Hematopoietic multipotent progenitor cell treated with erythropoietin and hydrocortisone succinate and interleukin-3 and kit ligand, for 17 days (in vitro differentiated cells): ENCODE results near the gene HRC.
"Not testable (repeated sequence)": the region's sequence is repeated elsewhere in the genome, so short reads cannot be mapped to it uniquely, and the experiment has no call there.

Source experiments
- DNase-seq: peaks from one replicate; pipeline ENCODE4 v3.0.0-alpha.2; 2015; ENCODE audit warnings: low spot score

The HRC gene, protein sequence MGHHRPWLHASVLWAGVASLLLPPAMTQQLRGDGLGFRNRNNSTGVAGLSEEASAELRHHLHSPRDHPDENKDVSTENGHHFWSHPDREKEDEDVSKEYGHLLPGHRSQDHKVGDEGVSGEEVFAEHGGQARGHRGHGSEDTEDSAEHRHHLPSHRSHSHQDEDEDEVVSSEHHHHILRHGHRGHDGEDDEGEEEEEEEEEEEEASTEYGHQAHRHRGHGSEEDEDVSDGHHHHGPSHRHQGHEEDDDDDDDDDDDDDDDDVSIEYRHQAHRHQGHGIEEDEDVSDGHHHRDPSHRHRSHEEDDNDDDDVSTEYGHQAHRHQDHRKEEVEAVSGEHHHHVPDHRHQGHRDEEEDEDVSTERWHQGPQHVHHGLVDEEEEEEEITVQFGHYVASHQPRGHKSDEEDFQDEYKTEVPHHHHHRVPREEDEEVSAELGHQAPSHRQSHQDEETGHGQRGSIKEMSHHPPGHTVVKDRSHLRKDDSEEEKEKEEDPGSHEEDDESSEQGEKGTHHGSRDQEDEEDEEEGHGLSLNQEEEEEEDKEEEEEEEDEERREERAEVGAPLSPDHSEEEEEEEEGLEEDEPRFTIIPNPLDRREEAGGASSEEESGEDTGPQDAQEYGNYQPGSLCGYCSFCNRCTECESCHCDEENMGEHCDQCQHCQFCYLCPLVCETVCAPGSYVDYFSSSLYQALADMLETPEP

DNA sequence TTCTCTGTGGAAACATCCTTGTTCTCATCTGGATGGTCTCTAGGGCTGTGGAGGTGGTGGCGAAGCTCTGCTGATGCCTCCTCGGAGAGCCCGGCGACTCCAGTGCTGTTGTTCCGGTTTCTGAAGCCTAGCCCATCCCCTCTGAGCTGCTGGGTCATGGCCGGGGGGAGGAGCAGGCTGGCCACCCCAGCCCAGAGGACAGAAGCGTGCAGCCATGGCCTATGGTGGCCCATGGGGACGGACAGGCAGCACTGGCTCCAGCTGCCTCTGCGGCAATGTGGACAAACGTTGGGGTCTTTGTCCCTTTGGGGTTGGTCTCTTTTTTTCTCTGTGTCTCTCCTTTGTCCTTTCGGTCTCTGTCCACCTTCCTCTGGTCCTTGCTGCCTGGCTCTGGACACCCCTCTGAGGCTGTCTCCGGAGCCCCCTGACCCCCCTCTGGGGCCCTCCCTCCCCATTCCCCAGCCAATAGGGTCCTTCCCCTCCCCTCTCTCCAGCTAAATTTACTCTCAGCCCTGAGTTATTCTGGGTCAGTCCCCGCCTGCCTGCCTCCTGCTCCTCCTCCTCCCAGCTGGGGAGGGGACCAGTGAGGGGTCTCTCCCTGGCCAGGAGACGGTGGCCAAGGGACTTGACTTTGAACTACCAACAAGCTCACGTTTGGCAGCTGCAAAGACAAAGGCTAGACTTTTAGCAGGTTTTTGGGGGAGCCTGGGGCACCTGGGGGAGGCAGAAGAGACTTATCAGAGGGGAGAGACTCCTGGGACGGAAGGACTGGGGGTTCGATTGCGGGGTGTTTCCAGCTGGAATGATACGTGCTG lies at the start of gene HRC:
Gene HRC, minus strand, starts transcription at position 392 of the 815 bp plus-strand sequence. Its CDS starts 159 bp downstream, at position 233.
- no peak for DNase-seq

DNA sequence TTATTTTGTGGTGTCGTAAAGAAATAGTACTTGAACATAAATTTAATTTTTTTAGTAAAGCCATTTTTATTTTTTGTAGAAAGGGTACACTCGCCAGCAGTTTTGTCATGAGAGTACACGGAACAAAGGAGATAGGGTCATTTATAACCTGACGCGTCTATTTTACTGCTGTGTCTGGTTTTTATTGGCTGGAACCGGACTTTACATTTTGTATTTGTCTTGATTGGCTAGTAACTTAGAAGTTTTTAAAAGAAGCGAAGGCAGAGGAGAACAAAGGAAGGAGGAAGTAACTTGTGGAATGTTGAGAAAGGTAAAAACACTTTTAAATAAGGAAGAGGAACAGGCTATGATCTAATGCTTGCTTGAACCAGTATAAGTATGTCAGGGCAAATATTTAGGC lies 45.8 kb upstream of the HRC start:
- DNase-seq = no peak

DNA sequence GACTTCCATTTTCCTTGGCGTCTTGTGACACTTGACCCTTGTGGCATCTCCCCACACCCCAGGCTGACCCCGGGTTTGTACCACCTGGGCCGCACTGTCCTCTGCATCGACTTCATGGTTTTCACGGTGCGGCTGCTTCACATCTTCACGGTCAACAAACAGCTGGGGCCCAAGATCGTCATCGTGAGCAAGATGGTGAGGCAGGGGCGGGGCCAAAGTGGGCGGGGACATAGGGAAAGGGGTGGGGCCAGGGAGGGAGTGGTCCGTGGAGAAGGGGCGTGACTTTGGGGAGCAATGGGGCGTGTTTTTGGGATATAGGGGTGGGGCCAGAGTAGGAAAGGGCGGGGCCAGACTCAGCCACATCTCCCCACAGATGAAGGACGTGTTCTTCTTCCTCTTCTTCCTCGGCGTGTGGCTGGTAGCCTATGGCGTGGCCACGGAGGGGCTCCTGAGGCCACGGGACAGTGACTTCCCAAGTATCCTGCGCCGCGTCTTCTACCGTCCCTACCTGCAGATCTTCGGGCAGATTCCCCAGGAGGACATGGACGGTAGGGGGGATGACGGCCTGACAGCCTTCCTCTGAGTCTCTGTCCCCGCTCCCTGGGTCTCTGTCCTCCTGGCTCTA lies 45.2 kb upstream of the HRC start:
- DNase-seq = no peak

DNA sequence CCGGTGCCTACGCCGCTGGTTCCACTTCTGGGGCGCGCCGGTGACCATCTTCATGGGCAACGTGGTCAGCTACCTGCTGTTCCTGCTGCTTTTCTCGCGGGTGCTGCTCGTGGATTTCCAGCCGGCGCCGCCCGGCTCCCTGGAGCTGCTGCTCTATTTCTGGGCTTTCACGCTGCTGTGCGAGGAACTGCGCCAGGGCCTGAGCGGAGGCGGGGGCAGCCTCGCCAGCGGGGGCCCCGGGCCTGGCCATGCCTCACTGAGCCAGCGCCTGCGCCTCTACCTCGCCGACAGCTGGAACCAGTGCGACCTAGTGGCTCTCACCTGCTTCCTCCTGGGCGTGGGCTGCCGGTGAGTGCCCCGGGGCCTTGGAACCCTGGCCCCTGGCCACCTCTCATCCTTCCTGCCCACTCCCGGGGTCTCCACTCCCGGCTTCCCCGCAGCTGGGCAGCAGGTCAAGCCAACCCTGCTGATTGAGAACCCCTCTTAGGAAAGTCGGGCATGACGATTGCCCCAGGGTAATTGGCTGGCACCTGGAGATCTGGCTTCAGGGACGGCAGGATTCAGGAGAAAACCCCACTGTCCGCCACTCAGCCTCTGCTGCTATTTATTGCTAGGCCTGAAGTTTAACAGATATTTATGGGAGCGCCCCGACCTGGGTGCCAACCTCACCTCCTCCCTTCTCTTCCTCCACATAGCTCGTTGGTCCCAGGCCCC lies 41.5 kb upstream of the HRC start:
- no peak for DNase-seq

DNA sequence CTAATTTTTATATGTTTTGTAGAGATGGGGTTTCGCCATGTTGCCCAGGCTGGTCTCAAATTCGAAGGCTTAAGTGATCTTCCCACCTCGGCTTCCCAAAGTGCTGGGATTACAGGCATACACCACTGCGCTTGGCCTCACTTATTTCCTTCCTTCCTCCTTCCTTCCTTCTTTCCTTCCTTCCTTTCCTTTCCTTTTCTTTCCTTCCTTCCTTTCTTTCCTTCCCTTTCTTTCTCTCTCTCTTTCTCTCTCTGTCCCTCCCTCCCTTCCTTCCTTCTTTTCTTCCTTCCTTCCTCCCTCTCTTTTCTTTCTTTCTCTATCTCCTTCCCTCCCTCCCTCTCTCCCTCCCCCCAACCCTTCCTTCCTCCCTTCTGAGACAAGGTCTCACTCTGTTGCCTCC lies 39.2 kb upstream of the HRC start:
- DNase-seq = no peak

DNA sequence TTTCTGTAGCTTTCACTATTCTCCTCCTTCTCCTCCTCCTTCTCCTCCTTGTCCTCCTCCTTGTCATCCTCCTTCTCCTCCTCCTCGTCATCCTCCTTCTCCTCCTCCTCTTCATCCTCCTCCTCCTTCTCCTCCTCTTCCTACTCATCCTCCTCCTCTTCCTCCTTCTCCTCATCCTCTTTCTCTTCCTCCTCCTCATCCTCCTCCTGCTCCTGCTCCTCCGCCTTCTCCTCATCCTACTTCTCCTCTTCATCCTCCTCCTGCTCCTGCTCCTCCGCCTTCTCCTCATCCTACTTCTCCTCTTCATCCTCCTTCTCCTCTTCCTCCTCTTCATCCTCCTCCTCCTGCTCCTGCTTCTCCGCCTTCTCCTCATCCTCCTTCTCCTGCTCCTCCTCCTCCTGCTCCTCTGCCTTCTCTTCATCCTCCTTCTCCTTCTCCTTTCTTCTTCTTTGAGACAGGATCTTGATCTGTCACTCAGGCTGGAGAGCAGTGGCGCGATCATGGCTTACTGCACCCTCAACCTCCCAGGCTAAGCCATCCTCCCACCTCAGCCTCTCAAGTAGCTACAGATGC lies 38.7 kb upstream of the HRC start:
- no peak for DNase-seq

DNA sequence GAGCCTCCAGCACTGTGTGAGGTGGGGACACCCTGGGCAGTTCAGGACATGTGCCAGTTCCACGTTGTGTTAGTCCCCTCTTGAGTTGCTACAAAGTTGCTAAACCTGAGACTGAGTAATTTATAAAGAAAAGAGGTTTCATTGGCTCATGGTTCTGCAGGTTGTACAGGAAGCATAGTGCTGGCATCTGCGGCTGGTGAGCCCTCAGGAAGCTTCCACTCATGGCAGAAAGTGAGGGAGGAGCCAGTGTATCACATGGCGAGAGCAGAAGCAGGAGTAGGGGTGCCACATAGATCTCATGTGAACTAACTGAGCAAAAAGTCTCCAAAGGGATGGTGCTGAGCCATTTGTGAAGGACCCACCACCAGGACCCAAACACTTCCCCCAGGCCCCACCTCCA lies 35.6 kb upstream of the HRC start:
- DNase-seq = no peak

DNA sequence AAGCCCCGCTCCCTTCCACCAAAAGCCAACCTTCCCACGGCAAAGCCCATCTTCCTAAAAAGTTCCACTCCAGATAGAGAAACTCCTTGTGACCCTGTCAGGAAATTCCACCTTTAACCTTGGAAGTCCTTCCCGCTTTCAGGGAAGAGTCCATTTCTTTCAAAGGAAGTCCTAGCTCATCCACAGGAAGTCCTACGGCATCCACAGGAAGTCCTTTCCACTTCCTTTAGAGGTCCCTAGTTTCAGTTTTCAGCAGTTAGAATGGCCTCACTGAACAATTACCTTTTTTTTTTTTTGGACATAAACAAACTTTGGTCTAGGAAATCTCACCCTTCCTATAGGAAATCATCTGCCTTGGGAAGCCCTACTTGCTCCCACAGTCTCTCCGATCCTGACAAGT lies 34.1 kb upstream of the HRC start:
- no peak for DNase-seq

DNA sequence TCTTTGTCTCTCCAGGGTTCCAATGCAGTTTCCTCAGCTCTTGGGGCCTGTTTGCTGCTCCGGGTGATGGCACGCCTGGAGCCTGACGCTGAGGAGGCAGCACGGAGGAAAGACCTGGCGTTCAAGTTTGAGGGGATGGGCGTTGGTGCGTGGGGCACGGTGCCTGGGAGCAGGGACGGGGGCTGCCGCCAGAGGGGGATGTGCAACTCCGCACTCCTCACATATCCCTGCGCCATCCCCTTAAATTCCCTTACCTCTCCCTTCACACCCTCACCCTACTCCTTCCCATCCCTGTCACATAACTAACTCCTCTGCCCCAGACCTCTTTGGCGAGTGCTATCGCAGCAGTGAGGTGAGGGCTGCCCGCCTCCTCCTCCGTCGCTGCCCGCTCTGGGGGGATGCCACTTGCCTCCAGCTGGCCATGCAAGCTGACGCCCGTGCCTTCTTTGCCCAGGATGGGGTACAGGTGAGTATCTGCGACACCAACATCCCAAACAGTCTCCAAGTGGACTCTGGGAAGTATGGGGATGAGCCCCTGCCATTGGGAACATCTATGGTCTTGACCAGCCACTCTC lies 33.5 kb upstream of the HRC start:
- no peak for DNase-seq

DNA sequence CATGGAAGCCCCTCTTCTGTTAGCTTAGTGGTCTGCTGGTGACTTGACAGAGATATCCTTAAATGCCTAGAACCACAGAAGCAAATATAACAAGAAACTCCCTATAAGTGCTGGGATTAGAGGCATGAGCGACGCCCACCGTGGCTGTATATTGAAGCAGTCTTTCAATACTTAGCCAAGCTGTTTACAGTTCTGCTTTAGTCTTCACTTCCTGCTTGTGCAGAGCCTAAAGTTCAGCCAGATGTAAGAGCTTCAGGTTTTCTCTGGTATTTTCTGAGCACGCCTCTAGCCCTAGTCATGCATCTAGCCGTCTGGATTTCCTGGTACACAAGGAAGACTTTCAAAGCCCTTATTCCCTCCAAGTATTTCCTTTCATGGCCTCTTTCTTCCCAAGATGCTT lies 30.9 kb upstream of the HRC start:
- DNase-seq = no peak

DNA sequence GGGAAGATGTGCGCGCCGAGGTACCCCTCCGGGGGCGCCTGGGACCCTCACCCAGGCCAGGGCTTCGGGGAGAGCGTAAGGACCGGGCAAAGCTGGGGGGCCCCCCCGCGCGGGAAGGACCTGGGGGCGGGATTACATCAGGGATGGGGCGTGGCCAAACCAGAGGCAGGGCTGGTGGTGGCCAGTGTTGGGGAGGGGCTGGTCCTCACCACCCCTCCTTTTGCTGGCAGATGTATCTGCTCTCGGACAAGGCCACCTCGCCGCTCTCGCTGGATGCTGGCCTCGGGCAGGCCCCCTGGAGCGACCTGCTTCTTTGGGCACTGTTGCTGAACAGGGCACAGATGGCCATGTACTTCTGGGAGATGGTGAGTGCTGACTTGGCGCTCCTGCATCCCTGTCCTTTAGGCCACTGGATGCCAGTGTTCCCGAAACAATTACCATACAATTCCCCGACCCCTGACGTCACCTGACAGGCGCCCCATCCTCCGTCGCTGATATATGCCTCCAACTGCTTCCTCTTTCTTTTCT lies 27.7 kb upstream of the HRC start:
- DNase-seq = no peak

DNA sequence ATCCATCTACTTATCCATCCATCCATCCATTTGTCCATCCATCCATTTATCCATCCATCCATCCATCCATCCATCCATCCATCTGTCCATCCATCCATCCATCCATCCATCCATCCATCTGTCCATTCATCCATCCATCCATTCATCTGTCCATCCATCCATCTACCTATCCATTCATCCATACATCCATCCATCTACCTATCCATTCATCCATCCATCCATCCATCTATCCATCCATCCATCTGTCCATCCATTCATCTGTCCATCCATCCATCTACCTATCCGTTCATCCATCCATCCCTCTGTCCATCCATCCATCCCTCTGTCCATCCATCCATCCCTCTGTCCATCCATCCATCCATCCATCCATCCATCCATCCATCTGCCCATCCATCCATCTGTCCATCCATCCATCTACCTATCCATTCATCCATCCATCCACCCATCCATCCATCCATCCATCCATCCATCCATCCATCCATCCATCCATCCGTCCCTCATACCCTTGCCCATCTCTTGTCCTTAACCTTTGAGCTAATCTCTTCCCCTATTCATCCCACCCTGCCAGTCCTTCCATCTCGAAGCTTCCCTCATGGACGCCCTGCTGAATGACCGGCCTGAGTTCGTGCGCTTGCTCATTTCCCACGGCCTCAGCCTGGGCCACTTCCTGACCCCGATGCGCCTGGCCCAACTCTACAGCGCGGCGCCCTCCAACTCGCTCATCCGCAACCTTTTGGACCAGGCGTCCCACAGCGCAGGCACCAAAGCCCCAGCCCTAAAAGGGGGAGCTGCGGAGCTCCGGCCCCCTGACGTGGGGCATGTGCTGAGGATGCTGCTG lies 27.0 kb upstream of the HRC start:
- not testable (repeated sequence) for DNase-seq

DNA sequence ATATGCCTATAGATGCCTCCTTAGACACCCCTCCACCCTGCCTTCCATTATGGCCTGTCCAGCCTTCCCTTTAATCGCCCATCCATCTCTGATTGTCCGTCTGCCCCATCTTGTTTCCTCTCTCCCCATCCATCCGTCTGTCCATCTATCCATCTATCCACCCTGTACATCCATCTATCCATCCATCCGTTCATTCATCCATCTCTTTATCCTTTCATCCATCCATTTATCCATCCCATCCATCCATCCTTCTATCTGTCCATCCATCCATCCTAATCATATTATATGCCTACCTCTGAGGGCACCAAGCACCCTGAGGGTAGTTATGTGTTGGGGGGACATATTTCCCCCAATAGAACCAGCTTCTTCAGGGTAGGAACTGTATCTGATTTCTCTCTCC lies 25.5 kb upstream of the HRC start:
- DNase-seq = no peak

DNA sequence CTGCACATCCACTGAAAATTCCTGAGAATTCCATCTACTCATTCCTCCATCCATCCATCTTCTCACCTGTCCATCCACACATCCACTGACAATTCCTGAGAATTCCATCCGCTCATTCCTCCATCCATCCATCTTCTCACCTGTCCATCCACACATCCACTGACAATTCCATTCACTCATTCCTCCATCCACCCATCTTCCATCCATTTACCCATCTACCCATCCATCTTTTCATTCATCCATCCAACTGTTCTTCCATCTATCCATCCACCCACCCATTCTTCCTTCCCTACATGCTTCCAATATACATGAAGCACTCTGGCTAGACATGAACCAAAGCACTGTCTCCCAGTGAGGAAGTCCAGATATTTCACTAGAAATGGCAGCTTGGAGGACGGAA lies 18.0 kb upstream of the HRC start:
- no peak for DNase-seq

DNA sequence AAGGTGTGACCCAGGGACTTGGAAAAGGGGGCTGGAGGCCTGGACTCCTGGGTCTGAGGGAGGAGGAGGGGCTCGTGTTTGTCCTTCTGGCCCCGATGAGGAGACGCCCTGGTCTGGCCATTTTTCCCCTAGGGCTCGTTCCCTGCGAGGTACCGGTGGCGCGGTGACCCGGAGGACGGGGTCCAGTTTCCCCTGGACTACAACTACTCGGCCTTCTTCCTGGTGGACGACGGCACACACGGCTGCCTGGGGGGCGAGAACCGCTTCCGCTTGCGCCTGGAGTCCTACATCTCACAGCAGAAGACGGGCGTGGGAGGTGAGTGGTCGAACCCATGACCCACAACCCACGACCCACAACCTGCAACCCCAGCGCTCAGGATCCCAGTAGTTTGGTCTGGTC lies 13.2 kb upstream of the HRC start:
- no peak for DNase-seq

DNA sequence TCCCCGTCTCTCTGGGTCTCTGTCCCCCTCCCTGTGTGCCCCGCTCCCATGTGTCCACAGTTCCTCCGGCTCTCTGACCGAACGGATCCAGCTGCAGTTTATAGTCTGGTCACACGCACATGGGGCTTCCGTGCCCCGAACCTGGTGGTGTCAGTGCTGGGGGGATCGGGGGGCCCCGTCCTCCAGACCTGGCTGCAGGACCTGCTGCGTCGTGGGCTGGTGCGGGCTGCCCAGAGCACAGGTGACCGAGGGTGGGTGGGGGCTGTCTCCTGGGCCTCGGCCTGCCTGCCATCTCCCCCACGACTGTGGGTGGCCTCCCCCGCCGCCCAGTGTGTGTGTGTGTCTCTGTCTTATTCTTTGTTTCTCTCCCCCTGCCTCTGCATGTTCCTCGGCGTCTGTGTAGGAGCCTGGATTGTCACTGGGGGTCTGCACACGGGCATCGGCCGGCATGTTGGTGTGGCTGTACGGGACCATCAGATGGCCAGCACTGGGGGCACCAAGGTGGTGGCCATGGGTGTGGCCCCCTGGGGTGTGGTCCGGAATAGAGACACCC lies 12.7 kb upstream of the HRC start:
- DNase-seq = no peak

DNA sequence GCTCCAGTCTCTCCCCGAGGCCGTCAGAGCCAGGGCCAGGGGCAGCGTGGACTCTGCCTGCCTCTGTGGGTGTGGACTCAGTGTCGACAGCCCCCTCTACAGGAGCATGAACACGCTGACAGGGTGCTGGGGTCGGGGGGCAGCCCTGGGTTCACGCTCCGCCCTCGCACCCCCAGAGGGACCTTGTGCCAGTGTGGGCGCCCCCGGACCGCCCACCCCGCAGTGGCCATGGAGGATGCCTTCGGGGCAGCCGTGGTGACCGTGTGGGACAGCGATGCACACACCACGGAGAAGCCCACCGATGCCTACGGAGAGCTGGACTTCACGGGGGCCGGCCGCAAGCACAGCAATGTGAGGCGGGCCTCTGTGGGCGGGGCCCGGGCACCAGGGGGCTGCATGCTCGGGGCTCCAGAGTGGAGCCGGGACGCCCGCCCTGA lies 10.7 kb upstream of the HRC start:
- no peak for DNase-seq

DNA sequence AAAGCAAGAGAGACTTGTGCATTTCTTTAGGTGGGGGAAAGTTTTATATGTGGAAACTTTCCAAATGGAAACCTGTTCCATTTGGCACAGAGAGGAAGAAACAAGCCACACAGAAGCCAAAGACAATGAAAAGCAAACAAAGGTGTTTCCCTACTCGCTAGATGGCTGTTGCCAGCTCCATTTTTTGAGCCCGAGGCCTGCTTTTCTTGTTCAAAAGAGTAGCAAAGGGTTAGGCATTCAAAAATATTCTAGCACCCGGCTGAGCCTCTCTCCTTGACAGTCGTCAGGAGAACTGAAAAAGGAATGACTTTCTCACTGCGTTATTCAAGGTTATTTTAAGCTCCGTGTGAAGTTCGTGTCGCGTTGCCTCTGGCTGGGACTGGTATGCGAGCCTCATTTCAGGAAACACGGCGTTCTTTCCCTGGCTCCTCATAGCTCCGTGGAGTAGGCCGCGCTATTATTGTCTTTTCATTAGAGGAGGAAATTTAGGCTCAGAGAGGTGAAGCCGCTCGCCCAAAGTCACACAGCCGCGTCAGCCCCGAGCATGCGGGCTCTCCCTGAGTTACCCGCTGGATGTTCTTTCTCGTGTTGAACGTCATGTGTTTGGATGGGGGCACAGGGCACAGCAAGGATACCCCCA lies 10.0 kb upstream of the HRC start:
- no peak for DNase-seq

DNA sequence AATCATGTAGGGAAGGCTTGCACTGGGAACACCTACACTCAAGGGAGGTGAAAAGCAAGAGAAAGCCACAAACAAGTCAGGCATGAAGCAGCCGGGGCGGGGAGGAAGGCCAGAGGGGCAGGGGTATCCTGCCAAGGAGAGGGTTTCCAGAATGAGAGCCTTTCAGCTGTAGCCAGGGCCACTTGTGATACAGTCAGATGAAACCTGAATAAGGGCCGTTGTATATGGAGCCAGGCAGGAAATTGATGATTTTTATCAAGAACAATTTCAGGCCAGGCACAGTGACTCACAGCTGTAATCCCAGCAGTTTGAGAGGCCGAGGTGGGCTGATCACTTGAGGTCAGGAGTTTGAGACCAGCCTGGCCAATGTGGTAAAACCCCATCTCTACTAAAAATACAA lies 6.8 kb upstream of the HRC start:
- no peak for DNase-seq
